ENCODE results near the gene RIOX2.
A peak's percentile ranks its signal among the peaks of the same experiment; 100 is the strongest.
"Not testable (repeated sequence)": the region's sequence is repeated elsewhere in the genome, so short reads cannot be mapped to it uniquely, and the experiment has no call there.

RIOX2 gene

DNA sequence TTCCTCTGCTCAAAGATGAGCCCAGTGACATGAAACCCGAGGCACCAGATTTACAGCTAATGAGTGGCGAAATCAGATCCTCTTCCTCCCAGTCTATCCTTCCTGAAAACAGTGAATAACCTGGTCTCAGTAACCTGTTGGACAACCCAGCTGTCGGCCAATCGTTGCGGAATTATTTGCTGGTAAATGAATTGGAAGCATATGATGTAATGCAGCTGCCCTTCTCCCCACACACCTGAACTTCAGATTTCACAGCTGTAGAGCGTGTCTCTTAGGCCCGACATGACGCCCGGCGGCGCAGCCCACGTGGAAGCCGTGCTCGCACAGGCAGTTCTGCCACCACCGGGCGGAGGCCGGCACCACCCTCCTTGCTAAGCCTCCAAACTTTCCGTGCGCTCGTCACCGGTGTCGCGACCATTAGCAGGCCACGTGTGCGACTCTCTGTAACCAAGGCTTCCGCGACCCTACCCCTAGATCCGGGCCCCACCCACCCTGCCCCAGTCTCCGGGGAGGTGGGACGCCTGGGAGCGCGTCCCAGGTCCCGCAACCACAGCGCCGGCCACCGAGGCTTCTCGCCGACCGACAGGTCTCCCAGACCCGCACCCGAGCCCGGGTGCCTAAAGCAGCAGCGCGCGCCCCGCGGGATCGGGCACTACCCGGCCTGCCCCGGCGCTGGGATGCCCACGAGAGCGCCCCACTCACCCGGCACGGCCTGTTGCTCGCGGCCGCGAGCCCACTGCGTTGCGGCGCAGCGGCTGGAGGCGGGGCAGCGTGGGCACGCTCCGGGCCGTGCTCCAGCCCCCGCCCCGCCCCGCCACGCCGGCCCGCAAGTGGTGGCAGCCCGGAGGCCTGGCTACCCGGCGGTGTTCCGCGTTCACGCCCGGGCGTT is at the start of gene RIOX2:
Gene RIOX2 (minus strand): TSS at position 753 of the 889 bp plus-strand sequence. CDS start 4,838 bp downstream, outside the sequence.
- DNase-seq: peak; percentile 51 to 61 (median 57)

DNA sequence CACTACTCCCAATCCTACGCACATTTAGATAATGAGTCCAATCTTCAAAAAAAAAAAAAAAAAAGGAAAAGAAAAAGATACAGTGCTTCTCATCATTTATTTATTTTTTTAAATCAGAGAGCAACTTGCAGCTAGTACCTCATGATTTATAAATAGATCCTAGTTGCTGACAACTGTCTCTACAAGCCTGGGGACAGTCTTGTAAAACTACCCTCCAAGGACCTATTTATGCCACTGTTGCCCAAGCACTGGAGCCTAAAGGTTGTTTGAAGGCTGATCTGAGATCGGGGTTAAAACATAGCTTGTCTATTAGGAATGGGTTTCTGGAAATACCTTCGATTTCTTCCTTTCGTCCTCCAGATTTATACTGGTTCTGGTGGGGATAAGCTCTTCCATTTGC is 48.2 kb upstream of the RIOX2 start:
- no peak for DNase-seq

DNA sequence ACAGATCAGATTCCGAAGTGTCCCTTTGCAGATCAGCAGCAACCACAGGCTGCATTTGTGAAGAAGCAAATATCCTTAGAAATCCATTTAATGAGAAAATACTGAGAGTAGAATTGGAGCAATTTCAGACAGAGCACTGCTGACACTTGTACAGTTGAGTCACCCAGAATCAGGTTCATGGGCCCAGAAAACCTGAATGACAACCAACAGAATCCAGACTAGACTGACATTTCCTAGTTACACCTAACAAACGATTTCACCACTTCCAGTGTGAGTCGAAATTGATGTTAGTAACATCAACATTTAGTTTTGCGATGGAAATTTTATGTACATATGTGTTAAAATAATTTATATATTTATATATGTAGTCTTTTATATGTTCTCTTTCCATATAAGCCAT is 46.1 kb upstream of the RIOX2 start:
- no peak for DNase-seq

DNA sequence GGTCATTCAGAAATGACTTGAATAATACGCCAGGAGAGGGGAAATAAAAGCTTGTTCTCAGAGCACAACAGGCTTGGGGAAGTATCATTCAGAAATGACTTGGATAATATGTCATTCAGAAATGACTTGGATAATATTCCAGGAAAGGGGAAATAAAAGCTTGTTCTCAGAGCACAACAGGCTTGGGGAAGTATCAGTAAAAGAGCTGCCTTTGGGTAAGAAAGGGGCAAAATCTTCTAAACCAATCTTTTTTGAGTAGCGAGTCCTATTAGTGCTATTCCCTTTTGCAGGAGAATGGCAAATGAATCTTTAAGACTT is 42.0 kb upstream of the RIOX2 start:
- DNase-seq: no peak

DNA sequence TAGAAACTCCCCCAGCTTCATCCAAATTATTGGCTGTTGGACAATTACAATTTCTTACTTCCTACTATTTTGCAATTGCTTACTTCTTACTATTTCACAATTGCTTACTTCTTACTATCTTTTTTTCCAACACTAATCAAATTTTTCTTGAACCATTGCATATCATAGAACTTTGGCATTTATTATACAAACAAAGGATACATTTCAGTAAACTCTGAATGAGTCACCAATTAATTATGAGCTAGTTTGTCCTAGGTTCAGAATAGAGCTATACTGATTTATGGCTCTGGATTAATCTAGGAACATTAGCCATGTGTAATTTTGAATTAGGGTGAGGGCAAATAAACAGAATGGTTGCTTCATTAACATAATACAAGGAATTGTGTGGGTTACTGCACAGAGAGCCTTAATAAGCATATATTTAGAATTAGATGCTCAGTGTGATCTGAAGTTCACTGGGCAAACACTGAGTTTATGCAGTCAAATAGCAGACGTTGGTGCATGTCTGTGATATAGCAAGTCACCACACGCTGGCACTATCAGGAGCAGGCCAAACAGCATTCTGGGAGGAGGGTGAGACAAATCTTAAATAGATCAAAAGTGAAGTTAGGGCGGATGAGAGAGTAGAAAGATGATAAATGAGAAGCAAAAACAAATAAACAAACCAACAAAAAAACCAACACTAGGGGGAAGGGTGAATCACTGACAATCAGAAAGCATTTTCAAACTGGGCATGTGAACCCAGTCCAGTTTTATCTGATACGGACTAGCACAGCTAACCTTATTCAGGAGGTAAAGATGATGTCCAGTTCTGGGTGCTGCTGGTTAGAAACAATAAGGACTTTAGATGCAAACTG is 41.4 kb upstream of the RIOX2 start:
- no peak for DNase-seq

DNA sequence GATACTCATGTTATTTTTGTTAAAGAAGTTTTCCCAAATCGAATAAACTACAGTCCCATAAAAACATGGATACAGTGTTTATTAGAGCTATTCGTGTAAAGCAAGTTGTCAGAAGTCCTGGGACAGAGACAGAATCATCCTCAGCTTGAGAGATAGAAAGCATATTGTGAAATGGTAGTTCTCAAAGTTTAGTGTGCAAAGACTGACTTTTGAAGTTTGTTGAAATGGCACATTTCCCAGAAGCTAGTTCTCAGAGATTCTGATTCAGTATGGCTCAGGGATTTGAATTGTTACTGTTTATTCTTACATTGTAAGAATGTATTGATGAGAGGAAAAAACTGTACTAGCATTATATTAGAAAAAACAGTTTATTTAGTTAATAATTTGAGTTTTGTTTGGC is 40.7 kb upstream of the RIOX2 start:
- DNase-seq: no peak

DNA sequence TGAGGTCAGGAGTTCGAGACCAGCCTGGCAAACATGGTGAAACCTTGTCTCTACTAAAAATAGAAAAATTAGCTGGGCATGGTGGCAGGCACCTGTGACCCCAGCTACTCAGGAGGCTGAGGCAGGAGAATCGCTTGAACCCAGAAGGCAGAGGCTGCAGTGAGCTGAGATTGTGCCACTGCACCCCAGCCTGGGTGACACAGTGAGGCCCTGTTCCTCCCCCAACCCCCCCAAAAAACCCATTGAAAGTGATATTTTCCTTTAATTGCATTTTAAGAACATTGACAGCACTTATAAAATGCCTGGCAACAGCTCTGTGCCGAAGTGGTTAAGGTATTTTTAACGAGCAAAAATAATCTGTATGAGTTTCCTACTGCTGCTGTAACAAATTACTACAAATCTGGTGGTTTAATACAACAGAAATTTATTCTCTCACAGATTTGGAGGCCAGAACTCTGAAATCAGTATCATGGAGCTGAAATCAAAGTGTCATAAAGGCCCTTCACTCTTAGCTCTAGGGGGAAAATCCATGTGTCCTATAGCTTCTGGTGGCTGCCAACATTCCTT is 38.7 kb upstream of the RIOX2 start:
- not testable (repeated sequence) for DNase-seq

DNA sequence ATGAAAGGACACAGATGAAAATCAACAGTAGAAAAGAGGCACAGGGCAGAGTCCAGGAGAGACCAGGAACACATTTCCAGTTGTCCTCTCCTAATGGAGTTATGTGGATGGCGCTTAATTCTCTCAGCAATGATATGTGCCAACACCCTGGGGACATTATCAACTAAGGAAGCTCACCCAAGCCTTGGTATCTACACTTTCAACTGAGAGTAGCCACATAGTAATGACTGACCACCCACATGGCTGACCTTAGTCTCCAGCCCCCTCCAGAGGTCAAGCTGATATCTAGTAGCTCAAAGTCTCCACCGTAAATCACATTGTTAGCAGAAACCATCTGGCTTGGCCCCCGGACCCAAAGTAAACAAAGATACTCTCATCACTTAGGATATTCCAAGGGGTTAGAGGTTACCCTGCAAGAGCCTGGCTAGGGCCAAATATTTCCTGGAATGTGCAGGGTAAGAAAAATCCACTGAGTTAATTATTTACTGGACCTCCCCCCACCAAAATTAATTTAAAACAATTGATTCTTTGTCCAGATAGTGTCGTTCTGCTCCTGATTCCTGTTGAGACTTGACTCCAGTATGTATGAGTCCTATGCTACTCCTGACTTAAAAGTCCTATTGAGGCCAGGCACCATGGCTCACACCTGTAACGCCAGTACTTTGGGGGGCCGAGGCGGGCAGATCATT is 38.1 kb upstream of the RIOX2 start:
- no peak for DNase-seq

DNA sequence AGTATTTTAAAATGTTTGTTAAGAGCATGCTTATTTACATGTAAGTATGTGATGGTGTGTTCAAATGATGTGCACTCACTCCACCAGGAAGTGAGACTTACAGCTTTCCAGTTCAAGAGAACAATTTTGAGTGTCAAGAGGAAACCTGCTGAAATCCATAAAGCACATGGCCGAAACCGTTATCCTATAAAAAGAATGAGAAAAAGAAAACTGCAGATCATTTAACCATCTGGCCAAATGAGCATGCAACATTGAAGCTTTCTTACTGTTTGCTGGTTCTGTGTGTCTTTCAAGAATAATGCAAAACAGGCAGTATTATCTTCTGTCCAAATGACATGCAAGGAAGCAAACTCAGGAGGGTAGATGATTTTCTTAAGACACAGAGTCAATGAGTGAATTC is 36.6 kb upstream of the RIOX2 start:
- DNase-seq: no peak

DNA sequence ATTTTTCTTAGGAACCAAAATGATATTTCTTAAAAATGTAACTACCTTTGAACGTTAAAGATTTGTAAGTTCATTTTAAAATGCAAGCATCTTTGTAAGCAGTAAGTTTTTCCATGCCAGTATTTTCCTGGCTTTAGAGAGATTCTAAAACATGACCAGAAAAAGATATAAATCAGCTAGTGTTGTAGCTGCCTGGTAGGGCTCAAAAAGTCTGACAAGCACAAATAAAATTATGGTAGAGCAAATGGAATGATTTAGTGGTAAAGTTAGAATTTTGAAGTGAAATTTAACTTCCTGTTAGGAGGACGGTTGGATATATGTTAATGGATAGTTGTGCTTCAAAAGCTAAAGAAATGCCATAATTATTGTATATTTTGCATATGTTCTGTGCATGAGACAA is 33.2 kb upstream of the RIOX2 start:
- DNase-seq: no peak

DNA sequence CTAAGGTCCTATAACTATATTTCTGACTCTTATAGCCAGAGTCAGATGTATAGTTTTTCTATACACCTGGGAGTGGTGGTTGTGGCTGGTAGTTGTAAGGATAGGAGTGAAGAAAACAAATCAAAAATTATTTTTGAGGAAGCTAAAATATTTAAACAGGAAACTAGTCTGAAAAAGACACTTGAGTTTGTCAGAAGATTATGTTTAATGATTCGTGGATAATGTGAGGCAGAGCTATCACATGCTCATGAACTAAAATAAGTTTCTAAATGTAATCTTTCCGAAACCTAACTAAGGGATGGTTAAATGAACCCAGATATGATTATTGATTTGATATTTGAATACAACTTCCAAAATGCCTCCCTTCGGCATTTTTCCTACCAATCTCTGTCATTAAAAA is 32.5 kb upstream of the RIOX2 start:
- DNase-seq: no peak

DNA sequence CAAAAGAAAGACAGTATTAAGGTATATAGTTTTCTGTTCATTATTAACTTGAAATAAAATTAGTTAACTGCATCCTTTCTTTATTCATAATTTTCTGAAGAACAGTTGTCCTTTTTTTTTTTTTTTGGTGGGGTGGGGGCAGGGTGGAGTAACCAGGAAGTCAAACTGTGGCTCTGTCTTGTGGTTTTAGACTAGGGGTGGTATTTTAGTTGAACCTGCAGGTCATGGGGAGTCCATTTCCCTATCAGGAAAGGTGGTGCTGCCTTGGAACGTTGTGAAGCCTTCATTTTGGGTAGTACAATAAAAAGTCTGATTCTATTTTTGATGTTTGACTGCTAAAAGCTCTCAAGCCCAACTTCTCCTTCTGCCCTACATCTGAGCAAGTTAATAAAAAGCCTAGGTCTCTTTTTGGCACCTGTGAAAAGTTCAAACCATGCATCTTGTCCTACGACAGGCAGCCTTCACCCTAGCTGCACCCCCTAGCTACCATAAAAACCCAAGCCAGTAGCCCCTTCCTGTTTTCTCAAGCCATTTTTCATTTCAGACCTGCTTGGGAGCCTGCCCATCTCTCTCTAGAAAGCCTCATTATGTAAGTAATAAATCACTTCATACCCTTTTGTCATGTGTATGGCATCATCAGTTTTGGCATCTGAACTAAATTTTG is 31.2 kb upstream of the RIOX2 start:
- no peak for DNase-seq

DNA sequence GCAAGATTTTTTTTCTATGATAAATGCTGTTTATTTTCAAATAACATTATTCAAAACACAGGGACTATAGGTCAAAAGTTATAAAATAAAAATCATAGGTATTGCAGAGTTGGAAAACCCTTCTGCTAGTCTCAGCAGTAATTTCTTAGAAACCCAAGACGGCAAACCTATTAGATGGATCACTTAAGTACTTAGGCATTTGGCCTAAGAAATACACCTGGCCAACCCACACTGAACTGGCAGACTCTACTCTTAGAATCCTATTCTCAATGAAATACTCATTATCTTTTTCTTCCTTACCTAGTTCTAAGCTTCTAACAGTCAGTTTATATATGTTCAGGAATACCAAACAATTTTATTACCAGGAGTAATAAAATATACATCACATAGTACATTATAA is 30.5 kb upstream of the RIOX2 start:
- no peak for DNase-seq

DNA sequence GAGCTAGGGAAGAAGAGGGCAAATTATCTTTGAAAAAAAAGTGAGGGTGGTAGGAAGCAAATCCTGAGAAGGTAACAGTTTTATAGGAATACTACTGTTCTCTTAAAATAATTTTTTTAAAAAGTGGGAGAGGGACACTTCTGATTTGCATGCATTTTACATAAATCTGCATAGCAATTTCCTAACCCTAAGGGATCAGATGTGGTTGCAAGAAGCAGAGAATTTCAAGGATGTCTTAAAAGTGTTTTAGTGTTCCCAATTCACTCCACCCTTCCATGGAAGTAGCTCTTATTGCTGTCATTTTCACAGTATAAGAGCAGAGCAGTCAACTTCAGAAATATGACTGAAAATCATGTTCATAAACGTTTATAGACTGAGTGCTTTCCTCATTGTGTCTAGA is 27.8 kb upstream of the RIOX2 start:
- no peak for DNase-seq

DNA sequence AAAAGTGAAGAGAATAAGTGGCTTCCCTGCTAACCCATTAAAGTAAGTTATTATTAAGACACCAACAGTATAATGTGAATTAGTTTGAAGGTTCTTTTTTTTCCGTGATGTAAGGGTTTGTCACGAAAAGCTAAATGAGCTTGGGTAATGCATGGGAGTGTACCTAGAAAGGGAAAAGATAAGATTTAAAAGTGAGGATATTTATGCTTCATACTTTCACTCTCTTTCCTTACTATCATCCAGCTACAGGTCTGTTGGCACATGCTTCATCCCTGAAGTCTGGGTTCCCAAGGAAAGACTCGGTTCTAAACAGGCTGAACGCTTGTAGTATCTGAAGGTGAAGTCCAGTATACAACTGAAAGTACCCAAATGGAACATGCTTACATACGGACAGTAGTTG is 26.9 kb upstream of the RIOX2 start:
- no peak for DNase-seq

DNA sequence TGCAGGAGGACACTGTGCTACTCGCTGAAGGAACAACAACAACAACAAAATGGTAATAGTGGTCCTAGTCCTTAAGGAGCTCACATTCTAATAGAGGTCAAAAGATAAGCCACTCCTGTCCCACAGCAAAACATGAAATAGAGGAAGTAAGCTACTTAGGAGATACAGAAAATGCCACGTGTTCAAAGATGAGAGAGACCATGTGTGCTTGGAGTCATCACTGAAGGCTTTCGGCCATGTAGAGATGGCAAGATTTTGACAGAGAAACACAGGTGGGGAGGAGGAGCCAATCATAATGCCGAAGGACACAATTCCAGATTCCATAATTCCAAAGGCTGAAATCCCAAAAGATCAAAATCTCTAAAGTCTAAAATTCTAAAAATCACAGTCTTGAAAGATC is 24.8 kb upstream of the RIOX2 start:
- no peak for DNase-seq

DNA sequence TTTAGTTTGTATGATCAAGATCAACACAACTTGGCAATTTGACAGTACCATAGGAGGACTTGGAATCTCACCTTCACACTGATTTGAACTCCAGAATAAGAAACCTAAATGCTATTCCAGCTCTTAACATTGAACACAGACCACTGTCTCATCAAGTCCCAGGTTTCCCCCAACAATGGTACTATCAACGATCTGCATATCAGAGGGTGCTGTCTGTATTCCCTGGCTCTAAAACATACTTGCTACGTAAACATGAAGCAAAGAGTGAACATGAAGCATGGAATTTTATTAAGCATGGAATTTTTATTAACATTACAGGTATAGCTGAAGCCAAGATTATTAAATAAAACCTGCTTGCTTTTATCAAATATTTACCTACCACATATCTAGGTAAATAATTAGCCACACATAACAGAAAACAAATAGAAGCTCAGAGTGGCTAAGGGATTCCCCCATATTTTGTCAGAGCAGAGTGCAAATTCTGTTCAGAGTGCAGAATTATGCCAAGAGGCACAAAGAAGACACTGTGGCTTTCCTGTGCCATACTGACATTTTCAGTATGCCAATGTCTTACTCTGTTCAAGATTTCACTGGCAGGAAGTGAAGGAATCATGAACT is 22.2 kb upstream of the RIOX2 start:
- no peak for DNase-seq

DNA sequence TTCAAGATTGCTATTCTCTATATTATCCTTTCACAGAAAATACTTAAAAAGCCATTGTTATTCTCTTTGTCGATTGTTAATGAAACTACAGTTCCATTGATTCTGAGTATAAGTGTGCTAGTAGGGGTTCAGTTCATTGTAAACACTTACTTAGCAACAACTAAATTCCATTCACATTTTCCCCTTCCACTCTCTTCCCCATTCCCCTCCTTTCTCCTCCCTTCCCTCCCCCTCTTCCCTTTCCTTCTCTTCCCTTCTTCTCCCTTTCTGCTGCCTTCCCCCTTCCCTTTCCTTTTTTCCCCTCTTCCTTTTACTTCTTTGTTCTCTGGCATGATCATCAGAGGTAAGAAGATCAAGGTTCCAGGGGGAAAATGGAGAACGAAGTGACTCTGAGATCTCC is 21.3 kb upstream of the RIOX2 start:
- DNase-seq: no peak

DNA sequence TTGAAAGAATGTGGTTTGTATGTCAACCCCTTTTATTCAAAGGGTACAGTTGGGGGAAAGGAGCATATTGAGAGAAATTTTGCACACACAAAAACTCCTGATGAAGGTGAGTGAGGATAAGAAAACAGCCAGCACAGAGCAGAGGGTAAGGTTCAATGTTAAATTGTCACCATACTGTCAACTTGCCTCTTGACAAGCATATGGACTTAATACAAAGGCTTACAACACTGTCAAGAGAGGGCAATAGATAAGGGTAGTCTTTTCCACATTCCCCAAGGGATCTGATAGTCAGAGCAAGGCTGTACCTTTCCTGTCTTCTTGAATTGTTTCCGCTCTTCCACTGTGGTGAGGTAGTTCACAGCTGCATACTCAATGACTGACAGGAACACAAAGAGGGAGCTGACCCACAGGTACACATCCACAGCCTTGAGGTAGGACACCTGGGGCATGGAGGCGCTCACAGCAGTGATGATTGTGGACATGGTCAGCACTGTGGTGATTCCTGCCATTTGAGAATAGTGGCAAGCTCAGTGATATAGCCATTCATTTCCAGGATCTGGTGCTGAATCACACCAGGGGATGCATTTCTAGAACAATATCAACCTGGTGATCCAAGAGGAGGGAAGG is 20.4 kb upstream of the RIOX2 start:
- no peak for DNase-seq

DNA sequence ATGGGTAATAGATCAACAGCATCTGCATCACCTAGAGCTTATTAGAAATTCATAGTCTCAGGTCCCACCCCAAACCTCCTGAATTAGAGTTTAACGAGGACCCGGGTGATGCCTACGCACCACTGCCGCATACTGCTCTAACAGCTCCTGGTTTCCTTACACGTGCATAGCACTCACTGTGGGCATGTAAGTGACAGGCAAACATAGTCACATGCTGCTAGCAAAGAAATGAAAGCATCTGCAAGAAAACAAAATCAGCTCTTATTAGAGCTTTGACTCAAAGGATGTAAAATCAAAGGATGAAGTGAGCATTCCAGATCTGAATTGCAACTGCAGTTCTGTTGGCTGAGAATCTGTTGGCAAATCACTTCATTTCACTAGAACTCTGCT is 19.1 kb upstream of the RIOX2 start:
- peak in 1 of 4 experiments; percentile 1 for DNase-seq

DNA sequence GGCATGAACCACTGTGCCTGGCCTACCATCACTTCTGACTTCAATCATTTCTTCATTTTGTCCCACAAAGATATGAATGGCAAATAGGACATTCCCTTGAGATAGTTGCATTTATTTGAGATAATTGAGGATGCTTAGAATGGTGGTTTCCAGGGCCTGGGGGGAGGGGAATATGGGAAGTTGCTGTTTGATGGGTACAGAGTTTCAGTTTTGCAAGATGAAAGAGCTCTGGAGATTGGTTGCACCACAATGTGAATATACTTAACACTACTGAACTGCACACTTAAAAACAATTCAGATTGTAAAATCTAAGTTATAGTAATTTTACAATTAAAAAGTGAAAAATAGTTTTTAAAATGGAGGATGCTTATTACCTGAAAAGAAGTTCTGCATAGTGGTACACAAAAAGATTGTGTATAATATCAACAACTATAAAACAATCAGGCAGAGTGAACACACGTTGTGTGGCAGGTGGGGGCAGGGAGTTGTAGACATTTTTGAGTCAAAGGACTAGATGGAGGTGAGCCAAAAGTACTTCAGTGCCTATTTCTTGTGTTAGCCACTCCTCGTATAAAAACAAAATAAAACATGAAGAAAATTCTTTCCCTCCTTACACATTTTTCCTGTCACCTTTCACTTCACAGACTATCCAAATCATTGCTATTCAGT is 18.5 kb upstream of the RIOX2 start:
- DNase-seq: no peak

Measured in activated CD4-positive, CD25-positive, alpha-beta regulatory T cell (primary cell).